Activated CD4-positive, alpha-beta T cell treated with anti-CD3 and anti-CD28 coated beads, Interleukin-2, amount 10 ng/mL, durations not matched to agents 7 days and 5 days (primary cell): ENCODE measurements around the gene H3-3A. TPM values are rescaled to one million over a fixed set of nuclear protein-coding genes. Genes with fewer than 3 reads are reported as not detected.
A peak's percentile ranks its signal among the peaks of the same experiment; 100 is the strongest.

Experiments
- CTCF ChIA-PET: fragments of 350-600 bp; sonication (Branson Sonifier 250); formaldehyde crosslinking; loops from one replicate; lab custom pipeline; 2021; ENCODE audit warnings: antibody characterized with exemption; lab: Charles Lee
- POLR2A ChIA-PET: fragments of 350-600 bp; sonication (Branson Sonifier 250); formaldehyde crosslinking; loops from one replicate; lab custom pipeline; 2021; ENCODE audit warnings: antibody characterized with exemption; lab: Charles Lee
- DNase-seq: peaks from one replicate; pipeline ENCODE4 v3.0.0-alpha.2; 2020
- H3K27ac Mint-ChIP-seq: one replicate; pipeline ENCODE4 v1.8.0; 2021; ENCODE audit warnings: mild to moderate bottlenecking, moderate library complexity, mixed read lengths
- H3K27me3 Mint-ChIP-seq: one replicate; pipeline ENCODE4 v1.8.0; 2021; ENCODE audit warnings: mixed read lengths
- H3K36me3 Mint-ChIP-seq: one replicate; pipeline ENCODE4 v1.8.0; 2021; ENCODE audit warnings: low read depth, mixed read lengths
- H3K4me1 Mint-ChIP-seq: one replicate; pipeline ENCODE4 v1.8.0; 2021; ENCODE audit warnings: mixed read lengths
- H3K4me3 Mint-ChIP-seq: one replicate; pipeline ENCODE4 v1.8.0; 2021; ENCODE audit warnings: mild to moderate bottlenecking, moderate library complexity, mixed read lengths
- H3K9me3 Mint-ChIP-seq: one replicate; pipeline ENCODE4 v1.8.0; 2021; ENCODE audit warnings: mixed read lengths
- total RNA-seq, 2 experiments: library from RNA; stranded (reverse); gene quantifications; one replicate each; pipeline ENCODE4 v1.2.3, GENCODE V29; 2021

The H3-3A gene
- total RNA-seq, 2 experiments from 2014 or later: 651 to 657 TPM

GRCh38 chr1:226110249-226111097 is 48.0 kb downstream of the H3-3A start:
- Mint-ChIP-seq H3K27ac (peak overlapping the region; percentile 73), H3K36me3 (no peaks in the 10 kb centered on the region), H3K9me3 (no peaks in the 10 kb centered on the region), H3K27me3 (peaks cover 7% of the 10 kb centered on the region), H3K4me3 (peak overlapping the region; percentile 65), H3K4me1 (peaks cover 20% of the 10 kb centered on the region)
- CTCF ChIA-PET: interaction anchor here (1.2 to 2.4 kb wide), 9 partner anchors 7 to 297 kb away, joined by 3 to 10 read pairs (median 5); partner anchors contain the start of genes H3-3A and PARP1
- peak; percentile 53 for DNase-seq
- POLR2A ChIA-PET: no interaction called here

- no peak for DNase-seq
- Mint-ChIP-seq H3K9me3 (no peaks in the 10 kb centered on the region), H3K4me3 (peak overlapping the region; percentile 57), H3K4me1 (peaks cover 20% of the 10 kb centered on the region), H3K36me3 (no peaks in the 10 kb centered on the region), H3K27ac (peak overlapping the region; percentile 72), H3K27me3 (peaks cover 7% of the 10 kb centered on the region)
- CTCF ChIA-PET: interaction anchor here (0.6 to 2.3 kb wide), 9 partner anchors 8 to 296 kb away, joined by 3 to 10 read pairs (median 4); partner anchors contain the start of genes H3-3A and PARP1
- POLR2A ChIA-PET: no interaction called here
Measured at GRCh38 chr1:226111098-226111882, 48.8 kb downstream of the H3-3A start.

GRCh38 chr1:226111883-226112261 is 49.4 kb downstream of the H3-3A start:
- ChIA-PET CTCF (interaction anchor here (0.6 to 2.3 kb wide), 6 partner anchors 9 to 296 kb away, joined by 3 to 10 read pairs (median 5); partner anchors contain the start of gene PARP1), POLR2A (no interaction called here)
- H3K9me3 Mint-ChIP-seq: no peaks in the 10 kb centered on the region
- no peaks in the 10 kb centered on the region for H3K36me3 Mint-ChIP-seq
- no peak overlapping the region for H3K4me3 Mint-ChIP-seq
- peaks cover 7% of the 10 kb centered on the region for H3K27me3 Mint-ChIP-seq
- H3K27ac Mint-ChIP-seq: no peak overlapping the region
- no peak for DNase-seq
- H3K4me1 Mint-ChIP-seq: peaks cover 20% of the 10 kb centered on the region

GRCh38 chr1:226112626-226113025 is 50.1 kb downstream of the H3-3A start:
- peaks cover 5% of the 10 kb centered on the region for H3K27me3 Mint-ChIP-seq
- POLR2A ChIA-PET: no interaction called here
- H3K9me3 Mint-ChIP-seq: no peaks in the 10 kb centered on the region
- peaks cover 18% of the 10 kb centered on the region for H3K4me1 Mint-ChIP-seq
- H3K27ac Mint-ChIP-seq: no peak overlapping the region
- DNase-seq: no peak
- CTCF ChIA-PET: interaction anchor here (1.8 kb wide), 2 partner anchors 13 to 295 kb away, joined by 6 to 8 read pairs; partner anchors contain the start of gene PARP1
- no peaks in the 10 kb centered on the region for H3K36me3 Mint-ChIP-seq
- H3K4me3 Mint-ChIP-seq: no peak overlapping the region

GRCh38 chr1:226116673-226117072 is 54.2 kb downstream of the H3-3A start:
- no peak for DNase-seq
- POLR2A ChIA-PET: no interaction called here
- Mint-ChIP-seq H3K4me1 (peaks cover 20% of the 10 kb centered on the region), H3K4me3 (no peak overlapping the region), H3K9me3 (no peaks in the 10 kb centered on the region), H3K27me3 (peaks cover 4% of the 10 kb centered on the region), H3K27ac (no peak overlapping the region), H3K36me3 (no peaks in the 10 kb centered on the region)
- CTCF ChIA-PET: interaction anchor here (0.6 to 1.9 kb wide), 3 partner anchors 9 to 642 kb away, joined by 3 to 8 read pairs (median 4); no protein-coding TSS in a partner anchor

- Mint-ChIP-seq H3K4me1 (peaks cover 19% of the 10 kb centered on the region), H3K27me3 (peaks cover 4% of the 10 kb centered on the region), H3K4me3 (no peak overlapping the region), H3K36me3 (no peaks in the 10 kb centered on the region), H3K9me3 (no peaks in the 10 kb centered on the region), H3K27ac (no peak overlapping the region)
- no peak for DNase-seq
- ChIA-PET CTCF (interaction anchor here (1.2 to 1.9 kb wide), 4 partner anchors 8 to 643 kb away, joined by 3 to 8 read pairs (median 4); partner anchors contain the start of genes ACBD3 and LIN9), POLR2A (no interaction called here)
Measured at GRCh38 chr1:226117330-226117729, 54.8 kb downstream of the H3-3A start.

- peaks cover 27% of the 10 kb centered on the region for H3K4me1 Mint-ChIP-seq
Measured at GRCh38 chr1:226118357-226118756, 55.8 kb downstream of the H3-3A start.

GRCh38 chr1:226119169-226119568 is 56.7 kb downstream of the H3-3A start:
- DNase-seq: no peak
- no peaks in the 10 kb centered on the region for H3K36me3 Mint-ChIP-seq
- CTCF ChIA-PET: interaction anchor here (0.6 to 1.3 kb wide), 5 partner anchors 9 to 73 kb away, joined by 3 to 5 read pairs (median 3); no protein-coding TSS in a partner anchor
- H3K4me3 Mint-ChIP-seq: no peak overlapping the region
- peaks cover 35% of the 10 kb centered on the region for H3K4me1 Mint-ChIP-seq
- POLR2A ChIA-PET: no interaction called here
- H3K27ac Mint-ChIP-seq: no peak overlapping the region
- H3K27me3 Mint-ChIP-seq: peaks cover 4% of the 10 kb centered on the region
- no peaks in the 10 kb centered on the region for H3K9me3 Mint-ChIP-seq

More at GRCh38 chr1:226118357-226118756, 55.8 kb downstream of the H3-3A start:
- CTCF ChIA-PET: interaction anchor here (1.0 to 1.4 kb wide), 6 partner anchors 9 to 191 kb away, joined by 3 to 5 read pairs (median 4); partner anchors contain the start of genes ACBD3 and LIN9
- no peak for DNase-seq
- no peak overlapping the region for H3K27ac Mint-ChIP-seq
- POLR2A ChIA-PET: no interaction called here
- no peaks in the 10 kb centered on the region for H3K36me3 Mint-ChIP-seq
- no peaks in the 10 kb centered on the region for H3K9me3 Mint-ChIP-seq
- H3K4me3 Mint-ChIP-seq: no peak overlapping the region
- H3K27me3 Mint-ChIP-seq: peaks cover 2% of the 10 kb centered on the region

GRCh38 chr1:226120398-226120797 is 57.9 kb downstream of the H3-3A start:
- H3K27ac Mint-ChIP-seq: peak overlapping the region; percentile 93
- H3K4me3 Mint-ChIP-seq: peak overlapping the region; percentile 75
- H3K27me3 Mint-ChIP-seq: peaks cover 5% of the 10 kb centered on the region
- H3K9me3 Mint-ChIP-seq: no peaks in the 10 kb centered on the region
- ChIA-PET POLR2A (interaction anchor here (0.6 to 0.7 kb wide), 2 partner anchors 47 to 158 kb away, joined by 3 read pairs; no protein-coding TSS in a partner anchor), CTCF (interaction anchor here (0.8 to 1.9 kb wide), 9 partner anchors 9 to 53 kb away, joined by 3 to 10 read pairs (median 3); no protein-coding TSS in a partner anchor)
- DNase-seq: no peak
- H3K4me1 Mint-ChIP-seq: peaks cover 46% of the 10 kb centered on the region
- no peaks in the 10 kb centered on the region for H3K36me3 Mint-ChIP-seq

GRCh38 chr1:226121049-226121586 is 58.6 kb downstream of the H3-3A start:
- peak overlapping the region; percentile 75 for H3K4me3 Mint-ChIP-seq
- CTCF ChIA-PET: interaction anchor here (0.8 to 1.9 kb wide), 9 partner anchors 10 to 54 kb away, joined by 3 to 10 read pairs (median 3); no protein-coding TSS in a partner anchor
- H3K27ac Mint-ChIP-seq: peak overlapping the region; percentile 93
- DNase-seq: no peak
- no peaks in the 10 kb centered on the region for H3K36me3 Mint-ChIP-seq
- H3K27me3 Mint-ChIP-seq: peaks cover 5% of the 10 kb centered on the region
- POLR2A ChIA-PET: interaction anchor here (0.7 kb wide), 1 partner anchor 158 kb away, joined by 3 read pairs; no protein-coding TSS in a partner anchor
- peaks cover 49% of the 10 kb centered on the region for H3K4me1 Mint-ChIP-seq
- H3K9me3 Mint-ChIP-seq: no peaks in the 10 kb centered on the region
